ENCODE results near the gene KIF12.

Gene KIF12

DNA sequence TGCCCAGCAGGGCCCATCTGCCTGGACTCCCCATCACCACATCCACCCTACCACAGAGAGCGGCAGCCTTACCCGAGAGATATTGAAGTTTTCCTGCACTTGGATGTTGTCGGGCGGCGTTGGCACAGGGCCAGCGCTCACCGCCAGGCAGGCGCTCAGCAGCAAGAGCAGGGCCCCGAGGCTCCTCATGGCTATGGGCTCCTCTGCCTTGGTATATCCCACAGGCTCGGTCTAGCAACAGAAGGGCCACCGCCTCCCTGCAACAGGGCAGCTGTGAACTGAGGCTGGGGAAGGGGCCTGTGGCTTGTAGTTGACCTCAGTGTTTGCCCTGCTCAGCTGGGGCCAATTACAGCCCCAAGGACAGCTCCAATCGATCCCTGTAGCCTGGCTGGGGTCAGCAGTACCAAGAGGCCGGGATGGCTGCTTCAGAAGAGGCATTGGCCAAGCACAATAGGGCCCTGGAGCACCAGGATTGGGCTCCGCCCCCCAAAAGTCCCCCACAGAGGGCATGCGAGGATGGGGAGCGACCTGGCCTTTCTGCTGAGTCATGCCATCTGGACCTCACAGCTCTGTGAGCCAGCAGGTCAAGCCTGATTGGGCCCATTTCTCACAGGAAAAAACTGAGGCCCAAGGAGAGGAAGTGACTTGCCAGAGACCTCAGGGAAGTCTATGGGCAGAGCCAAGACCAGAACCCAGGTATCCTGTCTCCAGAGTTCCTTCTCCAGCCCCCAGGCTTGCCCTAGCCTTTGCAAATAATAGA, 20.9 kb downstream of the KIF12 start, which contains the start of gene AMBP:
TSS of gene AMBP (minus strand) at position 280 of the 760 bp plus-strand sequence. CDS start at position 189, 91 bp downstream.
- Histone ChIP-seq H3K36me3 (ENCODE audit: insufficient read depth, low read length) (no peaks in the 10 kb centered on the region), H3K4me1 (ENCODE audit: insufficient read depth, low read length) (no peaks in the 10 kb centered on the region), H3K9ac (ENCODE audit: low read depth, low read length) (no peak within 1 kb of the TSS), H3K9me3 (ENCODE audit: control insufficient read depth, insufficient read depth, low read length) (no peaks in the 10 kb centered on the region)

DNA sequence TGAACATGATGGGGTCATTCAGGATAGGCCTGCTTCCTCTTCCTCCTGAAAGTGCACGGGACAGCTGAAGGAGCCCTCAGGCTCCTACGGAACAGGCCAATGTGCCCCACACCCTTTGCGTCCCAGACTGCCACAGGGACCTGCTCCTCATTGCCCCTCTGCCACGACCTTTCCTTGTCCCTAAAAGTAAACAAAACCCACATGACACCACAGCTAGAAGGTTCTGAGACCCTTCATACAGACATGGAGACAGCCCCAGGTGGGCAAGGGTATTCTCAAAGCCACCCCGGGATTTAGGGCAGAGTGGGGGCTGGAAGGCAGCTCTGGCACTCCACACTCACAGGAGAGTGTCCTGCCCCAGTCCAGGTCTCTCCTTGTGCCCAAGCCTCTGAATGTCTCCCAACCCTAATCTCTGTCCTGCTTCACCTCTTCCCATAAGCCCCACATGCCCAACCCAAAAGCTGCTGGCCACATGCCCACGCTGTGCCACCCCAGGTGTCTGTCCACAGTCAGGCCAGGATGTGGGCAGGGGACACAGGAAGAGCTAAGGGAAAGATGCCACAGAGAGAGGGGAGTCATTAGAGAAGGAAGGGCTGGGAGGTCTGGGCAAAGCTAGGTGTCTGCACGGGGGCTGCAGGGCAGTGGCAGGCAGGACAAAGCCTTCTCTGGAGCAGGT, 21.8 kb downstream of the KIF12 start:
- no peak overlapping the region for H3K9ac ChIP-seq (ENCODE audit: low read depth, low read length)
- H3K4me1 ChIP-seq (ENCODE audit: insufficient read depth, low read length): no peaks in the 10 kb centered on the region
- H3K9me3 ChIP-seq (ENCODE audit: control insufficient read depth, insufficient read depth, low read length): no peaks in the 10 kb centered on the region
- no peaks in the 10 kb centered on the region for H3K36me3 ChIP-seq (ENCODE audit: insufficient read depth, low read length)

DNA sequence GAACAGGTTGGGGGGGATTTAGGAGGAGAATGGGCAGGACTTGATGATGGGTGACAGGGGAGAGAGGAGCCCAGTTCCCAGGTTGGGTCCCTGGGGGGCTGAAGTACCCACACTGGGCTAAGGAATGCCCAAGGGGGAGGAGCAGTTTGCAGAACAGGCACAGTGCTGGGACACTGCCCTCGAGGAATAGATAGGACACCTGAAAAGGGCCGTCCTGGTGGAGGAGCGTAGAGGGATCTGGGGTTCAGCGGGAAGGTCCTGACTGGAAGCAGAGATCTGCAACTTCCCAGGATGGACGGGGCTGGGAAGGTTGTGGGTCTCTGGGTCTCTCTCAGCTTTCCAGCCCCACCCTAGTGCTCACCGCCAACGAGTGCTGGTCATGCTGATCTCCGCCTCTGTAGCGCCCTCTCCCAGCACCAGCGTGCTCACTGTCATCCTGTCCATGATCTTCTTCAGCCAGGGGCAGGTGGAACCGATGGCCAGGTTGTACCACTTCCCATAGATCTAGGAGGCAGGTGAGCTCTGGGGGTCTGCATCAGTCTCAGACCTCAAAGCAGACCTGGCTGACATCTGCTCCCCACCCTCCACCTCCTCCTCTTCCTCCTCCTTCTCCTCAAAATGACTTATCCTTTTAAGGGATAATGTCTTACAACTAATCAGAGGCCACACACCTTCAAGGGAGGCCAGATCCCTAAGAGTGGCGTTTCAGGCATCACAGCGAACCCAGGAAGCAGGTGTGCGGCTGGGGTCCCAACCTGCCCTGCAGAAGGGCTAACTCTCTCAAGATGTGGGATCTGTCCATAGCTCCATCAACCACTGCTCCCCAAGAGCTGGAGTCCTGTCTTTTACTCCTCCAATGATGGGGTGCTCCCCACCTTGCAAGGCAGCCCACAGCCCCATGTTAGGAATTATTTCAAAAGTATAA, 22.6 kb downstream of the KIF12 start:
- Histone ChIP-seq H3K9me3 (ENCODE audit: control insufficient read depth, insufficient read depth, low read length) (no peaks in the 10 kb centered on the region), H3K4me1 (ENCODE audit: insufficient read depth, low read length) (no peaks in the 10 kb centered on the region), H3K36me3 (ENCODE audit: insufficient read depth, low read length) (no peaks in the 10 kb centered on the region), H3K9ac (ENCODE audit: low read depth, low read length) (no peak overlapping the region)

DNA sequence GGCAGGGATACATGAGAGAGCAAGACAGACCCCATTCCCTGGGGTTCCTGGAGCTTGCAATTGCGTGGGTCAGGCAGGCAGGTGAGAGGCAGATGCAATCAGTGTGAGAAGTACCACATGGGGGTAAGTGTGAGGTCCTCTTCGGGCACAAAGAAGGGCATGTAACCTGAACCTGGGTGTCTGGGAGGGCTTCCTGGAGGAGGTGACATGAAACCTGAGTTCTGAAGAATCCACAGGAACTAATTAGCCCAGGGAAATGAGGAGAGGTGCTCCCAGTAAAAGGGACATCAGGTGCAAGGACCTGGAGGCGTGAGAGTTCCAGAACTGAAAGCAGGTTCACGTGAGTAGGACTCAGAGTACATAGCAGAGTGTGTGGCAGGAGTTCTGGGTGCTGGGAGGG, 23.5 kb downstream of the KIF12 start:
- Histone ChIP-seq H3K9ac (ENCODE audit: low read depth, low read length) (no peak overlapping the region), H3K36me3 (ENCODE audit: insufficient read depth, low read length) (no peaks in the 10 kb centered on the region), H3K9me3 (ENCODE audit: control insufficient read depth, insufficient read depth, low read length) (no peaks in the 10 kb centered on the region), H3K4me1 (ENCODE audit: insufficient read depth, low read length) (no peaks in the 10 kb centered on the region)

DNA sequence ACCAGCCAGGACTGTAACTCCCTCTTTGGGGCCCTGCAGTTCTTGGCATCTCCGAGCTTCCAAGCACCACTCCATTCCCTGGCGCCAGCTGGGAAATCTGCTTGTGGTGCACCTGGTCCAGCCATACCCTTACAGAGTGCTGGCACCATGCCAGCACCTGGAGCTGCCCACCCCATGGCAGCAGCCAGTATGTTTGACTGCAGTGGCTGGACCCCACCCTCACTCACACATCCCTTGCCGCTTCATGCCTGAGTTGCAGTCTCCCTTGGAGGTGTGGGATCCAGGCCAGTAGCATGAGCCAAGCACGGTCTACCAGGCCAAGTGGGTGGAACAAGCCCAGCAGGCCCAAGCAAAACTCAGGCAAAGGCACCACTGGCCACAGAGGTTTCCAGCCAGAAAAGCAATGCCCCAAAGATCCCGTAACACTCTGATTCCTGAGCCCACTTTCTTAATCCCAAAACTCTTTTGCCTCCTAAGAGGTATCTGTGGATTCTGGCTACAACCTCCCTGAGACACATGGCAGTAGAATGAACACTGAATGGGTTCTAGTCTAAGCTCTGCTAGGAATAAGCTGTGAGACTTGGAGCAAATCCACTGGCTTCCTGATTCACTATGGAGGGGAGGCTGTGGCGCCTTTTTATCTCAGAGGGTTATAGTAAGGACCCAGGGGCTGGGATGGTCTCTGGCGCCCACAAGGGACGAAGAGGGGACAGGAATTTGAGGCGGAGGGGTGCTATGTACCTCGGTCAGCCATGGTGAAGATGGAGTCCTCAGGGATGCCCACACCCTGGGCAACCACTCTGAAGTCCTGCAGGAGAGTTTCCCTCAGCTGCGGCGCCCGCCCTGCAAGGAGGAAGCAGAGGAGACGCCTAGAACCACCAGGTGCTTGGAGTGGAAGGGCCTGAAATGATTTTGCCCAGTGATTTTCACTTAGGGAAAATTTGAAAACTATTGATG, 26.6 kb downstream of the KIF12 start:
- Histone ChIP-seq H3K4me1 (ENCODE audit: insufficient read depth, low read length) (no peaks in the 10 kb centered on the region), H3K9me3 (ENCODE audit: control insufficient read depth, insufficient read depth, low read length) (no peaks in the 10 kb centered on the region), H3K9ac (ENCODE audit: low read depth, low read length) (no peak overlapping the region), H3K36me3 (ENCODE audit: insufficient read depth, low read length) (no peaks in the 10 kb centered on the region)

DNA sequence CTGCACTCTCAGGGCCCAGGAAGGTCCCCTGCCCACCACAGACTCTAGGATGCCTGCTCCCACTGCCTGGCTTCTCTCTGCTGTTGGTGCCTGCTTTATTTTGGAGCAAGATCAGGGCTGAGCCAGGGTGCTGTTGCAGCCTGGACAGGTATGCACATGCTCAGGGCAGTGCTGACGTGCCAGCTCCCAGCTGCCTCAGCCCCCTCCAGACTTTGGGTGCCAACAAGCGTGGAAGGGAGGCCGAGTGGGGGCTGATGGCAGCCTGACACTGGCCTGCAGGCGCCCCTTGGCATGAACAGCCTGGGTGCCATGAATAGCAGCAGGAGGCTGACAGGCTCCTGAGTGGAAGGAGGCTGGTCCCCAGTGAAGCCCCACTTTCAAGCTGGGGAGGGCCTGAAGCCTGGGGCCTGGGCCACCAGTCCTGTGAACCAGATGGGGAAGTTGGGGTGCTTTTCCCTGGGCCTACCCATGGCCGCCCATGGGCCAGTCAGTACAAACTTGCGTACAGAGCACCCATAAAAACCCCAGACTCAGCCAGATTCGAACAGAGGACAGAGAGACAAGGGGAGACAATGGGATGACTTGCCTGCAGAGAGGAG, 27.8 kb downstream of the KIF12 start:
- H3K9me3 ChIP-seq (ENCODE audit: control insufficient read depth, insufficient read depth, low read length): no peaks in the 10 kb centered on the region
- no peaks in the 10 kb centered on the region for H3K4me1 ChIP-seq (ENCODE audit: insufficient read depth, low read length)
- no peaks in the 10 kb centered on the region for H3K36me3 ChIP-seq (ENCODE audit: insufficient read depth, low read length)
- H3K9ac ChIP-seq (ENCODE audit: low read depth, low read length): no peak overlapping the region

DNA sequence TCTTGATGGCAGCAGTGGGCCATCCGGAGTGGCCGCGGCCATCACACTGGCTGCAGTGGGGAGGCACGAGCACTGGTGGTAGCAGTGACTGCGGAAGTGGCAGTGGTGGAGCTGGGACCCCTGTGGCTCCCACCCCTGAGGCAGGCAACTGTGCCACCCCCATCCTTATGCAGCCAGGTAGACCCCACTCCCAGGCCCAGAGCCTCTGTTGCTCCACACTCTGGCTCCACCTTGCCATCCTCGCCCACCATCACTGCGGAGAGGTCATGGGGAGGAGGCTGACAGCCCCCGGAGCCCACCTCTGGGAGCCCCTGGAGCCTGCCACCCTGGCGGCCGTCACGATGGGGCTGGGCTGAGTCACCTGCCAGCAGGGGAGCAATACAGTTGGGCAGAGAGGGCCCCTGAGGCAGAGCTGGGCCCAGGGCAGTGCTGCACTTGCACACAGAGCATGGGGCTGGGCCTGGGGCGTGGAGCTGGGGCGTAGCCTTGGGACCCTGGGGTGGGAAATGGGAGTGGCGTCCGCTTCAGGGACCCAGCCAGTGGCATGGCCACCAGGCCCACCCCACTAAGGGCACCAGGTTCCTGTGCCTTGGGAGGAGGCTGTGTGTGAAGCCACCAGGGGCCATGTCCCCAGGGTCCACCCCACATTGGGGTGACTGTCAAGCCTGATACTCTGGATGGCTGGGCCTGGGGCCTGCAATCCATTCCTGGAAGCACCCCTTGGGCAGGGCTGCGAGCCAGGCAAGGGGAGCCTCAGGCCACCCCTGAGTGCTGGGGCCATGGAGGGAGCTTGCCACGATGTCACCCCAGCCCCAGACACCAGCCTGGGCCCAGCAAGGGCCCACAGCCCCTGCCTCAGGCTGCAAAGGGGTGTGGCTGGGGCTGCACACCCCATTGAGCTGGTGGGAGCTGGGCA, 28.6 kb downstream of the KIF12 start:
- Histone ChIP-seq H3K4me1 (ENCODE audit: insufficient read depth, low read length) (no peaks in the 10 kb centered on the region), H3K9me3 (ENCODE audit: control insufficient read depth, insufficient read depth, low read length) (no peaks in the 10 kb centered on the region), H3K9ac (ENCODE audit: low read depth, low read length) (no peak overlapping the region), H3K36me3 (ENCODE audit: insufficient read depth, low read length) (no peaks in the 10 kb centered on the region)

DNA sequence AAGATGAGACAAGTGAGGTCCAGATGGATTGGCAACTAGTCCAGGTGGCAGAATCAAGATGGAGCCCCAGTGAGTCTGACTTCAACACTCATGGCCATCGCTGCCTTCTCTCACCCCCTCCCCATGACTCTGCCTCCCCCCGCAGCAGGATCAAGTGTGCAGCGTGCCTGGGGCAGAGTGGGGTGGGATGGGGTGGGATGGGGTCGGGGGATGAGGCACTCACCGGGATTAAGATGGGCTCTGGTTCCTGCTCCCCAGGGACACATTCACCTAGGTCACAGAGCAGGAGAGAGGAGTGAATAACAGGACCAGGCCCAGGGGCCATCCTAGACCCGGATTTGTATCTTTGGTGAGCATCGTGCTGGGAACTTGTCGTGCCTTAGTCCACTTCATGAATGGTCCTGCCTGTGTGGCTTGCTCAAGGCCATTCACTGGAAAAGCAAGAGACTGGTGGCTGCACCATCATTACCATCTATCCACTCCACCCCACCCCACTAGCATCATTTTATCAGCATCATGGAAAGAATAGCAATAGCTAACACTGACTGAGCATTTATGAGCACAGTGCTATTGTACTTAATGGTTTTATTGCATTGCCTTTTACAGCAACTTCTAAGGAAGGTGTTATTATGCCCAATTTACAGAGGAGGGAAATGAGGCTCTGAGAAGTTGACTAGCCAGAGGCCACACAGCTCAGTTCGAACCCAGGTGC, 29.5 kb downstream of the KIF12 start:
- no peaks in the 10 kb centered on the region for H3K9me3 ChIP-seq (ENCODE audit: control insufficient read depth, insufficient read depth, low read length)
- H3K9ac ChIP-seq (ENCODE audit: low read depth, low read length): no peak overlapping the region
- H3K4me1 ChIP-seq (ENCODE audit: insufficient read depth, low read length): no peaks in the 10 kb centered on the region
- no peaks in the 10 kb centered on the region for H3K36me3 ChIP-seq (ENCODE audit: insufficient read depth, low read length)

DNA sequence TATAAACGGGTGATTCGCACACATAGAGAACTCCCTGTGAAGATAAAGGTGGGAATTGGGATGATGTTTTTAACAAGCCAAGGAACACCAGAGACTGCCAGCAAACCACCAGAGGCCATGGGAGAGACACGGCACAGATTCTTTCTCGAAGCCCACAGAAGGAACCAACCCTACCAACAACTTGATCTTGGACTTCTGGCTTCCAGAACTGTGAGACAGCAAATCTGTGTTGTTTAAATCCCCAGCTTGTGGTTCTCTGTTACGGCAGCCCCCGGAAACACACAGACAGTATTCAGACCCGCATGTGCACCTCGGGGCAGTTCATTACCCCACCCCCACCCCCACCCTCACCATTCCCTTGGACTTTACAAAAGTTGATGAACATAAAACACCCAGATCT, 33.8 kb downstream of the KIF12 start:
- Histone ChIP-seq H3K36me3 (ENCODE audit: insufficient read depth, low read length) (no peaks in the 10 kb centered on the region), H3K4me1 (ENCODE audit: insufficient read depth, low read length) (no peaks in the 10 kb centered on the region), H3K9ac (ENCODE audit: low read depth, low read length) (no peak overlapping the region), H3K9me3 (ENCODE audit: control insufficient read depth, insufficient read depth, low read length) (no peaks in the 10 kb centered on the region)

DNA sequence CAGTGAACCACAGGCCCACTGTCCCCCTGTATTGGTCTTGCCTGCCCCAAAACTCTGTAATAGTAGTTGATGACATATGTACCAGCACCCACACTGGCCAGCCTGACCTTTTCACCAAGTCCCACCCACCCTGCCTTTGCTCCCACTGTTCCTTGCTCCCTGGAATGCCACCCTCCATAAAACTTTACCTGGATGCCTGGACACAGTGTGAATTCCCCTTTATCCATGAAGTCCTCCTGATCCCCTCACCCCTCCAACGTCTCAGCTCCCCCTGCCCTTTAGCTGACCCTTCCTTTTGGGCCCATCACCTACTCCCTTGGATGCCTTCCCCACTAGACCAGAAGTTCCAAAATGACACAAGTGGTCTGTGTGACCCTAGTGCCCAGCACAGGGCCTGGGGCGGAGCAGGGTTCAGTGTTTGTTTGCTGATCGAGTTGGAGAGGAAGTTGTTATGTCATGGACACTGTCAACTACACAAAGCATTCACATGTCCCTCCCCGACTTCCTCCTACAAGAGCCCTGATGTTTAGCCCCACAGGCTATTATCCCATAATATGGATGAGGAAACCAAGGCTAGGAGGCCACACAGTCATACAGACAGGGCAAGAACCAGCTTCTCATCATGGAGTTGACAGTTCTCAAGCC, 37.1 kb downstream of the KIF12 start:
- H3K36me3 ChIP-seq (ENCODE audit: insufficient read depth, low read length): no peaks in the 10 kb centered on the region
- no peaks in the 10 kb centered on the region for H3K4me1 ChIP-seq (ENCODE audit: insufficient read depth, low read length)
- H3K9ac ChIP-seq (ENCODE audit: low read depth, low read length): no peak overlapping the region
- no peaks in the 10 kb centered on the region for H3K9me3 ChIP-seq (ENCODE audit: control insufficient read depth, insufficient read depth, low read length)

DNA sequence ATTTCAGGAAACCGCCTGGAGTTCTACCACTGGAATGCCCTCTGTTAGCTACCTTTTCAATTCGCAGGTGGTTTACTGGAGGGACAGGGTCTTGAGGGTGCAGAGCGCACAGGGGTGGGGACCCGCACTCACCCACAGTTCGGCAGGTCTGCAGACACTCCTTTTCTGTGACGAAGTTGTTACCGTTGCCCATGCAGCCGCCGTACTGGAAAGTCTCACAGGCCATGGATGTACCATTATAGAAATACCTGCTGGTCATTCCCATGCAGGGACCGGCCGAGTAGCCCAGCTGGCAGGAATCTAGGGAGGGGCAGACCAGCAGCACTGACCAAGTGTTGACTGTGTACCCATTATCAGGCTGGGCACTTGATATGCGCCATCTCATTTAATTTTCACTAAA, 37.8 kb downstream of the KIF12 start:
- Histone ChIP-seq H3K9ac (ENCODE audit: low read depth, low read length) (no peak overlapping the region), H3K9me3 (ENCODE audit: control insufficient read depth, insufficient read depth, low read length) (no peaks in the 10 kb centered on the region), H3K4me1 (ENCODE audit: insufficient read depth, low read length) (no peaks in the 10 kb centered on the region), H3K36me3 (ENCODE audit: insufficient read depth, low read length) (no peaks in the 10 kb centered on the region)

DNA sequence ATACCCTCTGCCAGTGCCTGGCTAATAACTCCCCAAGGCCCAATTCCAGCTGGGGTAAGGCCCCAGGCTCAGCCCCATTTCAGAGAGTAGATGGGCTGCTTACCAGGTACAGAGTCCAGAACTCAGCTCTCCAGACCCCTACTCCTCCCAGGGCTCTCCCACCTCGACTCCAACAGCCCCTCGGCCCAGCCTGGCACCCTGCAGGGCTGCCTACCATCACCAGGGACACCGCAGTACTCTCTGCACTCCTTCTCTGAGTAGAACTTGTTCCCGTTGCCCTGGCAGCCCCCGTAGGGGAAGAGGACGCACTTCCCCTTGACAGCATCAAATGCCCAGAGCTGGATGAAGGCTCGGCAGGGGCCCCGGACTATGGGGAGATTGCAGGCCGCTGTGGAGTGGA, 38.4 kb downstream of the KIF12 start:
- H3K9me3 ChIP-seq (ENCODE audit: control insufficient read depth, insufficient read depth, low read length): no peaks in the 10 kb centered on the region

More for the DNA sequence above, 38.4 kb downstream of the KIF12 start:
- H3K36me3 ChIP-seq (ENCODE audit: insufficient read depth, low read length): no peaks in the 10 kb centered on the region
- no peaks in the 10 kb centered on the region for H3K4me1 ChIP-seq (ENCODE audit: insufficient read depth, low read length)
- H3K9ac ChIP-seq (ENCODE audit: low read depth, low read length): no peak overlapping the region
